ENCODE data around the gene NPSR1. TPM values are rescaled to one million over a fixed set of nuclear protein-coding genes. Genes with fewer than 3 reads are reported as not detected.

Gene NPSR1
- total and polyA plus RNA-seq, 12 donors, result not detected

DNA sequence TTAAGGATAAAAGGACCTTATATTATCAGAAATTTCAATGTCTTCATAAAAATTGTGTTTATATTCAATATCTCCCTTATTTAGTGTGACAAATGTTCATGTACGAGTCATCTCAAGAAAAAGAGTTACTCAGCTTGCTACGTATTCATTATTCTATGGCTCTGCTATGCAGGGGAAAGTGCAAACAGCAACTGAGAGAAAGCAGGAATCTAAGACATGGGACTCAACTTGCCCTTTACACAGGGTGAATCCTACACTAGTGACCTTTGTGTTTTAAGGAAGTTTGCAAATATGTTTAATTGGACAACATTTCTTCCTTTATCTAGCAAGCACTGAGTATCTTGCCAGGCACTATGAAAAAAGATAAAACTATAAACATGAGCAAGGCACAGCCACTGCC lies 104.7 kb downstream of the NPSR1 start:
- DNase-seq, result no peak
- Histone ChIP-seq H3K4me3 (no peak overlapping the region), H3K9me3 (no peaks in the 10 kb centered on the region), H3K36me3 (no peaks in the 10 kb centered on the region), H3K27me3 (no peaks in the 10 kb centered on the region), H3K27ac (no peak overlapping the region), H3K4me1 (no peaks in the 10 kb centered on the region)
- intact Hi-C loops (cut with DNase I), result no loop called here
- WGBS, 2 donors, result 61 to 77% methylated on average over 2 of the region's 2 CpGs
- TF ChIP-seq, protein P1, sequence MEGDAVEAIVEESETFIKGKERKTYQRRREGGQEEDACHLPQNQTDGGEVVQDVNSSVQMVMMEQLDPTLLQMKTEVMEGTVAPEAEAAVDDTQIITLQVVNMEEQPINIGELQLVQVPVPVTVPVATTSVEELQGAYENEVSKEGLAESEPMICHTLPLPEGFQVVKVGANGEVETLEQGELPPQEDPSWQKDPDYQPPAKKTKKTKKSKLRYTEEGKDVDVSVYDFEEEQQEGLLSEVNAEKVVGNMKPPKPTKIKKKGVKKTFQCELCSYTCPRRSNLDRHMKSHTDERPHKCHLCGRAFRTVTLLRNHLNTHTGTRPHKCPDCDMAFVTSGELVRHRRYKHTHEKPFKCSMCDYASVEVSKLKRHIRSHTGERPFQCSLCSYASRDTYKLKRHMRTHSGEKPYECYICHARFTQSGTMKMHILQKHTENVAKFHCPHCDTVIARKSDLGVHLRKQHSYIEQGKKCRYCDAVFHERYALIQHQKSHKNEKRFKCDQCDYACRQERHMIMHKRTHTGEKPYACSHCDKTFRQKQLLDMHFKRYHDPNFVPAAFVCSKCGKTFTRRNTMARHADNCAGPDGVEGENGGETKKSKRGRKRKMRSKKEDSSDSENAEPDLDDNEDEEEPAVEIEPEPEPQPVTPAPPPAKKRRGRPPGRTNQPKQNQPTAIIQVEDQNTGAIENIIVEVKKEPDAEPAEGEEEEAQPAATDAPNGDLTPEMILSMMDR (IDR thresholded peaks at IDR 0.05), result no peak
- no peak for ATAC-seq

DNA sequence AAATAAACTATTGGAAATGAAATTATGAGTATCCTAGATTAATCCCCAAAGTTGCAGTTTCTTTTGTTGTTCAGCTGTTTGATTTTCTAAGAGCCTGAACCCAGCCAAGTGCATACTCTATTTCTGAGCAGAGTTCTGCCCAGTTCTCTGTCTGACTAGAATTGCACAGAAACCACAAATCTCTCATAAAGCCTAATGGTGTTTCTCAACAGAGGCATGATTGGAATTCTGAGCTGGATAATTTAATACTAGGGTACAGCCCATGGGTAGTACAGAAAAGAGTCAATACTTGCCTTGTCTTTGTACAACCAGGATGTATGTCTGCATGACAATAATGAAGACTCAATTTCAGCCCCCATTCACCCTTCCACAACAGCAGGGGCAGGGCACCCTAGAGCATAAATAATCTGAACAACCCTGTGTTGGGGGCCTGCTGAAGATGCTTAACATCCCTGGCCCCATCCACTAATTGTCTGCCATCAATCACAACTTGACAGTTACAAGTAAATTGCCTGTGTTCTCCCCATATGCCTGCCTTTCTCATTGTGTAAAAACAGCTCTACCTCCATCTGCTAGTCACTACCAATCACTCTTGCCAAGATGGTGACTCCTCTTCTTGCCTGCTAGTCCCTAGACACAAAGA lies 114.4 kb downstream of the NPSR1 start:
- ATAC-seq (no peak), DNase-seq (no peak)
- Histone ChIP-seq H3K36me3 (no peaks in the 10 kb centered on the region), H3K9me3 (peaks cover 0 to 11% (median 0%) of the 10 kb centered on the region in 11 donors), H3K27ac (no peak overlapping the region), H3K4me3 (no peak overlapping the region), H3K27me3 (no peaks in the 10 kb centered on the region), H3K4me1 (no peaks in the 10 kb centered on the region)
- TF ChIP-seq, protein P1 (IDR thresholded peaks at IDR 0.05), result no peak
- intact Hi-C loops (cut with DNase I), result no loop called here

DNA sequence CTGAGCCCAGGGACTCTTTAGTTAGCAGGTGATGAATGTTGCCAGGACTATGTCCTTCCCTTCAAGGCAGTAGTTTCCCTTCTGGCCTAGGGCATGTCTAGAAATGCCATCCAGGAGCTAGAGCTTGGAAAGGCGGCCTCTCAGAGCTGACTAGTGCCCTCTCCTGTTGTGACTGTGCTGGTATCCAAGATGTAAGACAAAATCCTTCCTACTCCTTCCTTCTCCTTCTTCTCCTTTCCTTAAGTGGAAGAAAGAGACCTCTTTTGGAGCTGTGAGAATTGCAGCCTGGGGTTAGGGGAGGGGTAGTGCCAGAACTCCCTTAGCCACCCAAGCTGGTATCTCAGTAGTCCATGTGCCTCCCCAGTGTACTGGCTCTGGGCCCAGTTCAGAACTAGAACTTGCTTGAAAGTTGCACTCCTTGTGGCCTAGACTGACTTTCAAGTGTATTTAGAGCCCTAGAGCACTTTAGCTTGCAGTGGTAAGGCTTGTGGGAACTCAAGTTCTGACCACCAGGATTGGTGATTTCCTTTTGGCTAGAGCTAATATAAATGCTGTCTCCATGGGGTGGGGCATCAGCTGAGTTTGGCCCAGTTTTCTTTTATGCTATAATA lies 118.8 kb downstream of the NPSR1 start:
- TF ChIP-seq, protein P1 (IDR thresholded peaks at IDR 0.05), result no peak

DNA sequence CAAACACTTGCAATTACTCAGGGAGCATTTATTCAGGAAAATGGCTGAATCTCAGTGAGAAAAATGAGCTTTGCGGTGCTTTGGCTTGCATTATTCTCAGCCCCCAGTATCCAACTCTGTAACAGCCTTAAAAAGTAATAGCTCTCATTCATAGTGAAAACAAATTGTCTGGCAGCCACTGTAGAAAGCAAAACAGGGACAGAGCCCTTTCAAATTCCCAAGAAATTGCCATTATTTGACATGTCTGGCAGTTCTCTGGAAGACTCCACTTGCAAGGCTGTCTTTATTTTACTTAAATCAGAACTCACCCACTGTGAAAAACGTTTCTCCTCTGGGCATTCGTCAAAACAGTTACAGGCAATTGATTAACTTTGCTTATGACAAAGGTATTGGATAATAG lies 122.5 kb downstream of the NPSR1 start:
- DNase-seq, result no peak
- no peaks in the 10 kb centered on the region for H3K36me3 ChIP-seq
- WGBS, 2 donors, result 57 to 62% methylated on average over 3 of the region's 3 CpGs
- H3K27me3 ChIP-seq, result no peaks in the 10 kb centered on the region
- TF ChIP-seq, protein P1 (IDR thresholded peaks at IDR 0.05), result no peak
- no peaks in the 10 kb centered on the region for H3K4me1 ChIP-seq
- no peak overlapping the region for H3K27ac ChIP-seq
- peaks cover 0 to 39% (median 20%) of the 10 kb centered on the region in 11 donors for H3K9me3 ChIP-seq
- H3K4me3 ChIP-seq, result no peak overlapping the region
- intact Hi-C loops (cut with DNase I), result loop anchor here in 1 of 10 donors (5.0 kb wide), 1 partner anchor 1532 kb away; no protein-coding TSS in a partner anchor
- ATAC-seq, result no peak

More for the DNA sequence above, 118.8 kb downstream of the NPSR1 start:
- no peak for DNase-seq
- Histone ChIP-seq H3K4me3 (no peak overlapping the region), H3K9me3 (peaks cover 0 to 17% (median under 1%) of the 10 kb centered on the region in 11 donors), H3K27me3 (no peaks in the 10 kb centered on the region), H3K4me1 (no peaks in the 10 kb centered on the region), H3K27ac (no peak overlapping the region), H3K36me3 (no peaks in the 10 kb centered on the region)
- 64 to 75% methylated on average over 1 of the region's 1 CpG for WGBS, 2 donors
- no peak for ATAC-seq
- intact Hi-C loops (cut with DNase I), result no loop called here
